DOHH2 (cell line): Measurements from ENCODE around the gene IGFBP2.

Experiments
- EZH2phosphoT487 ChIP-seq: fragments of 200-600 bp; sonication (generic); IDR thresholded peaks from 2 replicates; pipeline ENCODE4 v1.6.1; 2017; ENCODE audit warnings: borderline replicate concordance, mild to moderate bottlenecking, antibody characterized with exemption, low read length, moderate library complexity, mixed read lengths
- TF ChIP-seq, protein P1 (sequence below): fragments of 200-600 bp; sonication (generic); IDR thresholded peaks from one replicate; pipeline ENCODE4 v1.5.1; 2014; ENCODE audit warnings: antibody characterized with exemption, mild to moderate bottlenecking, low read depth, low read length; ENCODE audit not compliant: poor library complexity, severe bottlenecking

DNA sequence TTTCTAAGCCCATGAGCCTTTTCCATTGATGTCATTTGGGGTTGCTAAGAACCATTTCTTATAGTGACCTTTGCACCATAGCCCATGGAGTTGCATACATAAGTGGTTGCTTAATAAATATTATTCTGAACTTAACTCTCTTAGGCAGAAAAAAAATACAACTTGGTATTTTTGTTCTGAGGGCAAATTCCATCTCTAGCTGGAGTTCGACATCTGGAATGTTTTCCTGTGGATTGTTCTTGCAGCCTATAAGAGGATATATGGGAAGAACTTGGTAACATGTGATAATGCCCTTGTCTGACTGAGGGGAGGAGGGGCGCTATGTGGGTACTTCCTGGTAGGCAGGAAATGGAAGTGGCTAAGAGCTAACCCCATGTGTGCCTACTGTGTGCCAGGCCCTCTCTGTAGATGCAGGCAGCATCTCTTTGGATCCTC is 20.7 kb downstream of the IGFBP2 start:
- no peak for TF ChIP-seq EZH2phosphoT487
- TF ChIP-seq, protein P1, sequence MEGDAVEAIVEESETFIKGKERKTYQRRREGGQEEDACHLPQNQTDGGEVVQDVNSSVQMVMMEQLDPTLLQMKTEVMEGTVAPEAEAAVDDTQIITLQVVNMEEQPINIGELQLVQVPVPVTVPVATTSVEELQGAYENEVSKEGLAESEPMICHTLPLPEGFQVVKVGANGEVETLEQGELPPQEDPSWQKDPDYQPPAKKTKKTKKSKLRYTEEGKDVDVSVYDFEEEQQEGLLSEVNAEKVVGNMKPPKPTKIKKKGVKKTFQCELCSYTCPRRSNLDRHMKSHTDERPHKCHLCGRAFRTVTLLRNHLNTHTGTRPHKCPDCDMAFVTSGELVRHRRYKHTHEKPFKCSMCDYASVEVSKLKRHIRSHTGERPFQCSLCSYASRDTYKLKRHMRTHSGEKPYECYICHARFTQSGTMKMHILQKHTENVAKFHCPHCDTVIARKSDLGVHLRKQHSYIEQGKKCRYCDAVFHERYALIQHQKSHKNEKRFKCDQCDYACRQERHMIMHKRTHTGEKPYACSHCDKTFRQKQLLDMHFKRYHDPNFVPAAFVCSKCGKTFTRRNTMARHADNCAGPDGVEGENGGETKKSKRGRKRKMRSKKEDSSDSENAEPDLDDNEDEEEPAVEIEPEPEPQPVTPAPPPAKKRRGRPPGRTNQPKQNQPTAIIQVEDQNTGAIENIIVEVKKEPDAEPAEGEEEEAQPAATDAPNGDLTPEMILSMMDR: no peak
